ENCODE results near the gene NAA16. TPM values are rescaled to one million over a fixed set of nuclear protein-coding genes. Genes with fewer than 3 reads are reported as not detected.

NAA16 gene
- total RNA-seq, 1 donor from 2014 or later: 22.3 TPM

DNA sequence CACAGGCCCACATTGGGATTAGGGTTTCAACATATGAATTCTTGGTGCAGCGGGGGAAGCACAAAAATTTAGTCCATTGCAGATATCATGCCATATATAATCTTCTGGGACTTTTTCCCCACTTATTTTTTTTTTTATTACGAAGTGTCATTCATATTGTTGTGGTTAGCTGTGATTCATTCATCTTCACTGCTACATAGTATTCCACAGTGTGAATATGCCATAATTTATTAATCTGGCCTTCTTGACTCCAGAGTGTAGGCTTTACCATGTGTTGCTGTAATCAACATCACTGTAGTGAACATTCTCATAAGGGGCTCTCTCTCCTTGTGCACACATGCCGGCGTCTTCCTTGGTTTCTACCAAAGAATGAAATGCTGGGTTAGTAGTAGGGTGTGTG is 92.9 kb downstream of the NAA16 start:
- H3K27me3 Mint-ChIP-seq (ENCODE audit: unreplicated experiment): no peaks in the 10 kb centered on the region
- no peak overlapping the region for H3K4me3 Mint-ChIP-seq (ENCODE audit: unreplicated experiment)
- H3K36me3 Mint-ChIP-seq (ENCODE audit: unreplicated experiment): no peaks in the 10 kb centered on the region
- H3K27ac Mint-ChIP-seq (ENCODE audit: unreplicated experiment): no peak overlapping the region
- H3K4me1 Mint-ChIP-seq (ENCODE audit: low read depth, unreplicated experiment): peaks cover 4% of the 10 kb centered on the region
- DNase-seq: no peak
- TF ChIP-seq, protein P1, sequence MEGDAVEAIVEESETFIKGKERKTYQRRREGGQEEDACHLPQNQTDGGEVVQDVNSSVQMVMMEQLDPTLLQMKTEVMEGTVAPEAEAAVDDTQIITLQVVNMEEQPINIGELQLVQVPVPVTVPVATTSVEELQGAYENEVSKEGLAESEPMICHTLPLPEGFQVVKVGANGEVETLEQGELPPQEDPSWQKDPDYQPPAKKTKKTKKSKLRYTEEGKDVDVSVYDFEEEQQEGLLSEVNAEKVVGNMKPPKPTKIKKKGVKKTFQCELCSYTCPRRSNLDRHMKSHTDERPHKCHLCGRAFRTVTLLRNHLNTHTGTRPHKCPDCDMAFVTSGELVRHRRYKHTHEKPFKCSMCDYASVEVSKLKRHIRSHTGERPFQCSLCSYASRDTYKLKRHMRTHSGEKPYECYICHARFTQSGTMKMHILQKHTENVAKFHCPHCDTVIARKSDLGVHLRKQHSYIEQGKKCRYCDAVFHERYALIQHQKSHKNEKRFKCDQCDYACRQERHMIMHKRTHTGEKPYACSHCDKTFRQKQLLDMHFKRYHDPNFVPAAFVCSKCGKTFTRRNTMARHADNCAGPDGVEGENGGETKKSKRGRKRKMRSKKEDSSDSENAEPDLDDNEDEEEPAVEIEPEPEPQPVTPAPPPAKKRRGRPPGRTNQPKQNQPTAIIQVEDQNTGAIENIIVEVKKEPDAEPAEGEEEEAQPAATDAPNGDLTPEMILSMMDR (IDR thresholded peaks at IDR 0.05; ENCODE audit: partially characterized antibody, unreplicated experiment): no peak
- H3K9me3 Mint-ChIP-seq (ENCODE audit: unreplicated experiment): no peaks in the 10 kb centered on the region

DNA sequence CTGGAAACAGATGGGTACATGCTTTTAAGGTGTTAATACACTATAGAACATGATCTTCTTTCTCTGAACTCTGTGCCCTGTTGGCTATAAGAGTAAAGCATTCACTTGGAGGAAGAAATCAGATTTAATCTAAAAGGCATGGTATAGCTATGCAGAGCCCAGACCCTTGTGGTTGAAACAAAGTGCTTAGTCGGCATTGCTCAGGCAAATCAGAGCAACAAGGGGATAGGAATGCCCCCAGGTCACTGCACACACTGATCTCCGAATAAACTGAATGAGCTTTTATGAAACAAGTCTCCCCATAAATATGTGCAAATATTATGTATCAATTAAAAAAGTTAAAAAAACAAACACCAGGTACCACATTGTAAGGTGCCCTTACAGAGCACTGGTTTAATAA is 94.3 kb downstream of the NAA16 start:
- Mint-ChIP-seq H3K36me3 (ENCODE audit: unreplicated experiment) (no peaks in the 10 kb centered on the region), H3K27ac (ENCODE audit: unreplicated experiment) (no peak overlapping the region), H3K4me1 (ENCODE audit: low read depth, unreplicated experiment) (peaks cover 7% of the 10 kb centered on the region), H3K27me3 (ENCODE audit: unreplicated experiment) (no peaks in the 10 kb centered on the region), H3K9me3 (ENCODE audit: unreplicated experiment) (no peaks in the 10 kb centered on the region), H3K4me3 (ENCODE audit: unreplicated experiment) (no peak overlapping the region)
- TF ChIP-seq, protein P1 (IDR thresholded peaks at IDR 0.05; ENCODE audit: partially characterized antibody, unreplicated experiment): no peak
- no peak for DNase-seq

DNA sequence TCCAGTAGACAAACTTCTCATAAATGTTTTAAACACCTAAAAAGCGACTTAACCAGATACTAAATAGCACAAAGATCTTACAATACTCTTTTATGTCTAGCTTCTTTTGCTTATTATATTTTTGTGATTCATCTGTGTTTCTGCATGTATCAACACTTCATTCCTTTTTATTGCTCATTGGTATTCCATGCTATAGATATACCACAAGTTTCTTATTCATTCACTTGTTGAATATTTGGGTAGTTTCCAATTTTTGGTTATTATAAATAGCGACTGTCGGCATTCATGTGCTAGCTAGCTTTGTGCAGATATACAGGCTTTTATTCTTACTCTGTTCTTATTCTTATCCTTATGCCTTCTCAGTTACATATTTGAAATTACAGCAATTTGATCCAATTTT is 96.3 kb downstream of the NAA16 start:
- DNase-seq: no peak
- H3K4me3 Mint-ChIP-seq (ENCODE audit: unreplicated experiment): no peak overlapping the region
- TF ChIP-seq, protein P1 (IDR thresholded peaks at IDR 0.05; ENCODE audit: partially characterized antibody, unreplicated experiment): no peak
- no peaks in the 10 kb centered on the region for H3K9me3 Mint-ChIP-seq (ENCODE audit: unreplicated experiment)
- H3K27me3 Mint-ChIP-seq (ENCODE audit: unreplicated experiment): no peaks in the 10 kb centered on the region
- H3K36me3 Mint-ChIP-seq (ENCODE audit: unreplicated experiment): no peaks in the 10 kb centered on the region
- H3K27ac Mint-ChIP-seq (ENCODE audit: unreplicated experiment): no peak overlapping the region
- H3K4me1 Mint-ChIP-seq (ENCODE audit: low read depth, unreplicated experiment): peaks cover 7% of the 10 kb centered on the region

DNA sequence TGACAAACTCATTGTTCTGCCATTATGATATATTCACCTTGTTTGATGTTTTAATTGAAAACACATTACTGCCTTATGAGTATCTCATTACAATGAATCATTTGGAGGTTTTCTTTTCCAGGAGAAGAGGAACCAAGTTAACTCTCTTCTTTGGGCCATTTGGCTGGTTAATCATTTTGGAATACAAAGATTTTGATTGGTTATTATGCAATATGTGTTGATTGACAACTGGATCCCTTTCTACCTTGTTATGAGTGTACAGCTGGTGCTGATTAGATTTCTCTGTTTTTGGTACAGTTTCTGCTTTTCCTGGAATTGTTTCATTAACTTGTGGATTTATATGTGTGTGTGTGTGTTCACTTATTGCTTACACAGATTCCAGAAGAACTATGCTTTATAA is 97.1 kb downstream of the NAA16 start:
- H3K27ac Mint-ChIP-seq (ENCODE audit: unreplicated experiment): no peak overlapping the region
- no peak for DNase-seq

DNA sequence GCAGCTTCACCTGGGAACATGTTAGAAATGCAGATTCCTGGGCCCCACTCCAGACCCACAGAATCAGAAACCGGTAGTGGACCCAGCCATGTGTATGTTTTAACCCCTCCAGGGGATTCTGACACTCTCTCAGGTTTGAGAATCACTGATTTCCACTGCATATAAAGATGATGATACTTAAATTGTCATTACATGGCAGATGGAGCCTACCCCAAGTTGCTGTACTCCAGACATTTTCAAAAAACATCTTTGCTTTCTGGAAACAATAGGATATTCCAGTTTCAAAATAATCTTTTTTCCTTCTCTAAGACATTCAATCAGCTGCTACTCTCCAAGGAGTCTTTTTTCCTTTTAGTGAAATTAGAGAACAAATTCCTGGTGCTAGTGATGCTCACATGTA is 97.7 kb downstream of the NAA16 start:
- no peak overlapping the region for H3K4me3 Mint-ChIP-seq (ENCODE audit: unreplicated experiment)
- H3K9me3 Mint-ChIP-seq (ENCODE audit: unreplicated experiment): no peaks in the 10 kb centered on the region
- no peak overlapping the region for H3K27ac Mint-ChIP-seq (ENCODE audit: unreplicated experiment)
- DNase-seq: no peak
- H3K36me3 Mint-ChIP-seq (ENCODE audit: unreplicated experiment): no peaks in the 10 kb centered on the region
- H3K27me3 Mint-ChIP-seq (ENCODE audit: unreplicated experiment): no peaks in the 10 kb centered on the region
- TF ChIP-seq, protein P1 (IDR thresholded peaks at IDR 0.05; ENCODE audit: partially characterized antibody, unreplicated experiment): no peak
- peaks cover 4% of the 10 kb centered on the region for H3K4me1 Mint-ChIP-seq (ENCODE audit: low read depth, unreplicated experiment)

More for the DNA sequence above, 97.1 kb downstream of the NAA16 start:
- Mint-ChIP-seq H3K4me1 (ENCODE audit: low read depth, unreplicated experiment) (peaks cover 4% of the 10 kb centered on the region), H3K27me3 (ENCODE audit: unreplicated experiment) (no peaks in the 10 kb centered on the region), H3K4me3 (ENCODE audit: unreplicated experiment) (no peak overlapping the region), H3K9me3 (ENCODE audit: unreplicated experiment) (no peaks in the 10 kb centered on the region), H3K36me3 (ENCODE audit: unreplicated experiment) (no peaks in the 10 kb centered on the region)
- TF ChIP-seq, protein P1 (IDR thresholded peaks at IDR 0.05; ENCODE audit: partially characterized antibody, unreplicated experiment): no peak

Data from glutamatergic neuron (in vitro differentiated cells).